ENCODE measurements around the gene MUC6.
A peak's percentile ranks its signal among the peaks of the same experiment; 100 is the strongest.
"Not testable (repeated sequence)": the region's sequence is repeated elsewhere in the genome, so short reads cannot be mapped to it uniquely, and the experiment has no call there.

MUC6 gene

GRCh38 chr11:980438-981357, 55.8 kb downstream of the MUC6 start:
- TF ChIP-seq CTCF (IDR thresholded peaks at IDR 0.05; ENCODE audit: insufficient read depth, low read length, missing control alignments) = peak; percentile 4
- POLR2A ChIA-PET = no interaction called here
- CTCF ChIA-PET = interaction anchor here (1.0 to 1.3 kb wide), 2 partner anchors 9 to 36 kb away, joined by 3 to 4 read pairs; no protein-coding TSS in a partner anchor
- H3K4me3 ChIP-seq (ENCODE audit: low read depth, low read length) = no peak overlapping the region
- no peak for DNase-seq (ENCODE audit: low read depth, low spot score)

GRCh38 chr11:978781-979180, 57.7 kb downstream of the MUC6 start:
- DNase-seq (ENCODE audit: low read depth, low spot score) = no peak
- ChIA-PET POLR2A (no interaction called here), CTCF (interaction anchor here (1.2 kb wide), 2 partner anchors 11 to 54 kb away, joined by 3 to 4 read pairs; no protein-coding TSS in a partner anchor)
- no peak for TF ChIP-seq CTCF (IDR thresholded peaks at IDR 0.05; ENCODE audit: insufficient read depth, low read length, missing control alignments)
- H3K4me3 ChIP-seq (ENCODE audit: low read depth, low read length) = no peak overlapping the region

- CTCF ChIA-PET = interaction anchor here (1.2 to 2.6 kb wide), 3 partner anchors 10 to 130 kb away, joined by 4 to 9 read pairs (median 7); no protein-coding TSS in a partner anchor
- DNase-seq (ENCODE audit: low read depth, low spot score) = no peak
- no peak for TF ChIP-seq CTCF (IDR thresholded peaks at IDR 0.05; ENCODE audit: insufficient read depth, low read length, missing control alignments)
- POLR2A ChIA-PET = no interaction called here
- H3K4me3 ChIP-seq (ENCODE audit: low read depth, low read length) = no peak overlapping the region
These were observed 58.4 kb downstream of the MUC6 start for GRCh38 chr11:977830-978720.

GRCh38 chr11:976431-977160, 59.9 kb downstream of the MUC6 start:
- ChIA-PET CTCF (interaction anchor here (0.6 to 2.6 kb wide), 10 partner anchors 9 to 377 kb away, joined by 3 to 9 read pairs (median 3); partner anchors contain the start of gene AP2A2), POLR2A (interaction anchor here (0.7 kb wide), 2 partner anchors 9 to 40 kb away, joined by 3 read pairs; no protein-coding TSS in a partner anchor)
- DNase-seq (ENCODE audit: low read depth, low spot score) = no peak
- no peak overlapping the region for H3K4me3 ChIP-seq (ENCODE audit: low read depth, low read length)
- TF ChIP-seq CTCF (IDR thresholded peaks at IDR 0.05; ENCODE audit: insufficient read depth, low read length, missing control alignments) = peak; percentile 49

- H3K4me3 ChIP-seq (ENCODE audit: low read depth, low read length) = no peak overlapping the region
- ChIA-PET POLR2A (no interaction called here), CTCF (interaction anchor here (0.8 to 2.6 kb wide), 6 partner anchors 13 to 133 kb away, joined by 3 to 9 read pairs (median 4); partner anchors contain the start of genes AP2A2, POLR2L and TSPAN4)
- TF ChIP-seq CTCF (IDR thresholded peaks at IDR 0.05; ENCODE audit: insufficient read depth, low read length, missing control alignments) = peak; percentile 64
- DNase-seq (ENCODE audit: low read depth, low spot score) = no peak
These were observed 60.7 kb downstream of the MUC6 start for GRCh38 chr11:975827-976226.

- CTCF ChIA-PET = interaction anchor here (0.8 to 2.6 kb wide), 4 partner anchors 16 to 133 kb away, joined by 3 to 9 read pairs (median 4); partner anchors contain the start of genes POLR2L and TSPAN4
- DNase-seq (ENCODE audit: low read depth, low spot score); H3K4me3 ChIP-seq (ENCODE audit: low read depth, low read length); POLR2A ChIA-PET: not testable (repeated sequence)
These were observed 61.1 kb downstream of the MUC6 start for GRCh38 chr11:975376-975775.

Measured in AG04449 (cell line).